ENCODE results near the gene ABCA1. TPM values are rescaled to one million over a fixed set of nuclear protein-coding genes. Genes with fewer than 3 reads are reported as not detected.

Gene ABCA1
- total and polyA plus RNA-seq, 2 of the 4 experiments (the other 2 are of a cell fraction), result 5.8 to 52.2 TPM

GRCh38 chr9:104851546-104851920 lies 76.4 kb downstream of the ABCA1 start:
- ChIA-PET CTCF (no interaction called here), POLR2A (ENCODE audit: unreplicated experiment) (no interaction called here)
- no peak for ATAC-seq (ENCODE audit: low read depth)
- Histone ChIP-seq H3K4me1 (ENCODE audit: control insufficient read depth, insufficient read depth, low read length) (peaks cover 6% of the 10 kb centered on the region), H2BK120ac (ENCODE audit: low read depth, low read length) (no peak overlapping the region), H3K27me3 (ENCODE audit: control insufficient read depth, insufficient read depth, low read length) (no peaks in the 10 kb centered on the region), H4K20me1 (ENCODE audit: insufficient read depth, low read length) (peaks cover 29% of the 10 kb centered on the region), H3K79me1 (ENCODE audit: low read depth in 1 of 2, low read length in 2 of 2) (peaks cover 17 to 46% of the 10 kb centered on the region in 2 experiments), H2BK15ac (ENCODE audit: low read depth, low read length) (no peak overlapping the region), H3K27ac (ENCODE audit: insufficient read depth, low read length) (no peak overlapping the region), H4K5ac (ENCODE audit: low read depth, low read length) (no peak overlapping the region), H4K8ac (ENCODE audit: low read depth in 2 of 2, low read length in 2 of 2) (no peak overlapping the region), H3K9ac (ENCODE audit: low read depth, low read length) (no peak overlapping the region), H3K36me3 (ENCODE audit: control insufficient read depth, insufficient read depth, low read length) (peaks cover 36% of the 10 kb centered on the region), H2AK9ac (replicated peaks; ENCODE audit: low read depth, low read length, poor library complexity) (no peak overlapping the region), H3K4ac (ENCODE audit: low read depth, low read length) (no peak overlapping the region), H3K4me3 (ENCODE audit: insufficient read depth, low read depth, low read length) (no peak overlapping the region), H4K91ac (ENCODE audit: insufficient read depth, low read depth, low read length) (no peak overlapping the region), H3K23ac (ENCODE audit: low read depth, low read length) (no peak overlapping the region), H3K4me2 (ENCODE audit: low read depth, low read length) (no peak overlapping the region), H3K9me3 (ENCODE audit: control insufficient read depth, insufficient read depth, low read length) (no peaks in the 10 kb centered on the region), H2BK5ac (ENCODE audit: low read depth, low read length, poor library complexity, severe bottlenecking) (no peak overlapping the region), H2BK20ac (ENCODE audit: low read depth, low read length) (no peak overlapping the region), H3K9me1 (ENCODE audit: insufficient read depth, low read length) (peaks cover 14% of the 10 kb centered on the region), H3K14ac (replicated peaks; ENCODE audit: low read depth, low read length) (no peak overlapping the region), H2AK5ac (ENCODE audit: low read depth, low read length) (no peak overlapping the region), H2AFZ (replicated peaks; ENCODE audit: low read length, poor library complexity) (no peak overlapping the region), H3K56ac (ENCODE audit: extremely low read depth, insufficient read depth, low read length) (no peak overlapping the region), H3K18ac (ENCODE audit: low read depth, low read length) (no peak overlapping the region)
- BruUV-seq (replicated peaks), result no TSS peak
- in situ Hi-C loops (cut with MboI; ENCODE audit: low sequenced_read_pairs) (no loop called here), dilution Hi-C loops (cut with HindIII; ENCODE audit: low sequenced_read_pairs, unreplicated experiment) (no loop called here), intact Hi-C loops (cut with micrococcal nuclease) (no loop called here)
- no peak for DNase-seq
- WGBS, 2 experiments (ENCODE audit: extremely low coverage in 2 of 2, insufficient read length in 1 of 2), result no CpG with 5 or more reads among the region's 3 CpGs
- TF ChIP-seq FOS (IDR thresholded peaks at IDR 0.05; ENCODE audit: low read depth, low read length), result no peak
- TF ChIP-seq POLR2A (IDR thresholded peaks at IDR 0.05; ENCODE audit: low read depth, low read length), result no peak
- TF ChIP-seq CEBPB (IDR thresholded peaks at IDR 0.05; ENCODE audit: low read depth, low read length), result no peak
- no peak for TF ChIP-seq RFX5 (IDR thresholded peaks at IDR 0.05; ENCODE audit: low read depth, low read length)
- TF ChIP-seq RCOR1 (IDR thresholded peaks at IDR 0.05; ENCODE audit: insufficient replicate concordance, low read length), result no peak
- no peak for TF ChIP-seq USF2 (IDR thresholded peaks at IDR 0.05; ENCODE audit: low read depth, low read length)
- no peak for TF ChIP-seq CHD1 (IDR thresholded peaks at IDR 0.05; ENCODE audit: low read depth, low read length)
- no peak for TF ChIP-seq SMC3 (IDR thresholded peaks at IDR 0.05; ENCODE audit: low read depth, low read length)
